ENCODE measurements around the gene SDF2.
A peak's percentile ranks its signal among the peaks of the same experiment; 100 is the strongest.
"Not testable (repeated sequence)": the region's sequence is repeated elsewhere in the genome, so short reads cannot be mapped to it uniquely, and the experiment has no call there.

The SDF2 gene

GRCh38 chr17:28643983-28644786, 17.5 kb downstream of the SDF2 start:
- FAIRE-seq (peak; percentile 80), DNase-seq (ENCODE audit: extremely low spot score, insufficient read length, low read depth) (no peak)

- DNase-seq (ENCODE audit: extremely low spot score, insufficient read length, low read depth) (no peak), FAIRE-seq (no peak)
Observed at GRCh38 chr17:28641579-28641978, 20.1 kb downstream of the SDF2 start.

GRCh38 chr17:28635506-28635905, 26.2 kb downstream of the SDF2 start:
- DNase-seq (ENCODE audit: extremely low spot score, insufficient read length, low read depth) (no peak), FAIRE-seq (no peak)

- FAIRE-seq (no peak), DNase-seq (ENCODE audit: extremely low spot score, insufficient read length, low read depth) (no peak)
Observed at GRCh38 chr17:28634206-28634865, 27.4 kb downstream of the SDF2 start.

GRCh38 chr17:28626818-28627217, 34.9 kb downstream of the SDF2 start:
- no peak for DNase-seq (ENCODE audit: extremely low spot score, insufficient read length, low read depth)
- FAIRE-seq = no peak

GRCh38 chr17:28624148-28624547, 37.6 kb downstream of the SDF2 start:
- DNase-seq (ENCODE audit: extremely low spot score, insufficient read length, low read depth) = no peak
- no peak for FAIRE-seq

GRCh38 chr17:28623696-28624095, 38.0 kb downstream of the SDF2 start:
- DNase-seq (ENCODE audit: extremely low spot score, insufficient read length, low read depth) (no peak), FAIRE-seq (no peak)

GRCh38 chr17:28622186-28622585, 39.5 kb downstream of the SDF2 start:
- FAIRE-seq = no peak
- DNase-seq (ENCODE audit: extremely low spot score, insufficient read length, low read depth) = no peak

GRCh38 chr17:28620010-28620409, 41.7 kb downstream of the SDF2 start:
- FAIRE-seq = no peak

GRCh38 chr17:28618464-28618863, 43.2 kb downstream of the SDF2 start:
- DNase-seq (ENCODE audit: extremely low spot score, insufficient read length, low read depth) (no peak), FAIRE-seq (no peak)

More at GRCh38 chr17:28620010-28620409, 41.7 kb downstream of the SDF2 start:
- DNase-seq (ENCODE audit: extremely low spot score, insufficient read length, low read depth) = no peak

GRCh38 chr17:28616281-28616680, 45.4 kb downstream of the SDF2 start:
- FAIRE-seq (no peak), DNase-seq (ENCODE audit: extremely low spot score, insufficient read length, low read depth) (no peak)

- FAIRE-seq = no peak
- DNase-seq (ENCODE audit: extremely low spot score, insufficient read length, low read depth) = no peak
Observed at GRCh38 chr17:28615260-28615940, 46.3 kb downstream of the SDF2 start.

- DNase-seq (ENCODE audit: extremely low spot score, insufficient read length, low read depth) (no peak), FAIRE-seq (no peak)
Observed at GRCh38 chr17:28613931-28614381, 47.8 kb downstream of the SDF2 start, which contains the start of gene RSKR. Gene RSKR (minus strand): TSS chr17:28614185. CDS start chr17:28614161, 24 bp downstream.

- DNase-seq (ENCODE audit: extremely low spot score, insufficient read length, low read depth) = no peak
- no peak for FAIRE-seq
Observed at GRCh38 chr17:28612936-28613872, 48.5 kb downstream of the SDF2 start.

GRCh38 chr17:28612531-28612930, 49.2 kb downstream of the SDF2 start:
- DNase-seq (ENCODE audit: extremely low spot score, insufficient read length, low read depth) = no peak
- FAIRE-seq = no peak

- no peak for FAIRE-seq
Observed at GRCh38 chr17:28610376-28610775, 51.3 kb downstream of the SDF2 start.

GRCh38 chr17:28604031-28604430, 57.7 kb downstream of the SDF2 start:
- FAIRE-seq; DNase-seq (ENCODE audit: extremely low spot score, insufficient read length, low read depth): not testable (repeated sequence)

More at GRCh38 chr17:28610376-28610775, 51.3 kb downstream of the SDF2 start:
- no peak for DNase-seq (ENCODE audit: extremely low spot score, insufficient read length, low read depth)

- peak; percentile 23 for DNase-seq (ENCODE audit: extremely low spot score, insufficient read length, low read depth)
- peak; percentile 35 for FAIRE-seq
Observed at GRCh38 chr17:28599311-28600184, 62.2 kb downstream of the SDF2 start.
